B cell (primary cell): Measurements from ENCODE around the gene LRRC43.
"Not testable (repeated sequence)": the region's sequence is repeated elsewhere in the genome, so short reads cannot be mapped to it uniquely, and the experiment has no call there.

Experiments used
- CTCF ChIP-seq: fragments of 200-600 bp; IDR thresholded peaks from one replicate; pipeline ENCODE4 v1.8.0; 2022; ENCODE audit warnings: antibody characterized with exemption, mild to moderate bottlenecking
- EZH2 ChIP-seq: IDR thresholded peaks from 2 replicates; pipeline ENCODE4 v1.6.1; 2012; ENCODE audit warnings: borderline replicate concordance, low read depth, mild to moderate bottlenecking, moderate library complexity, low read length; ENCODE audit not compliant: insufficient read depth, poor library complexity, severe bottlenecking

- TF ChIP-seq CTCF, EZH2: not testable (repeated sequence)
Observed at GRCh38 chr12:122176473-122176872, 6.5 kb upstream of the LRRC43 start.
